Hematopoietic multipotent progenitor cell treated with erythropoietin and hydrocortisone succinate and interleukin-3 and kit ligand, for 15 days (in vitro differentiated cells): ENCODE data around the gene RNF215.

Experiments
- DNase-seq: peaks from one replicate; pipeline ENCODE4 v3.0.0-alpha.2; 2015; ENCODE audit warnings: low spot score

RNF215 gene

DNA sequence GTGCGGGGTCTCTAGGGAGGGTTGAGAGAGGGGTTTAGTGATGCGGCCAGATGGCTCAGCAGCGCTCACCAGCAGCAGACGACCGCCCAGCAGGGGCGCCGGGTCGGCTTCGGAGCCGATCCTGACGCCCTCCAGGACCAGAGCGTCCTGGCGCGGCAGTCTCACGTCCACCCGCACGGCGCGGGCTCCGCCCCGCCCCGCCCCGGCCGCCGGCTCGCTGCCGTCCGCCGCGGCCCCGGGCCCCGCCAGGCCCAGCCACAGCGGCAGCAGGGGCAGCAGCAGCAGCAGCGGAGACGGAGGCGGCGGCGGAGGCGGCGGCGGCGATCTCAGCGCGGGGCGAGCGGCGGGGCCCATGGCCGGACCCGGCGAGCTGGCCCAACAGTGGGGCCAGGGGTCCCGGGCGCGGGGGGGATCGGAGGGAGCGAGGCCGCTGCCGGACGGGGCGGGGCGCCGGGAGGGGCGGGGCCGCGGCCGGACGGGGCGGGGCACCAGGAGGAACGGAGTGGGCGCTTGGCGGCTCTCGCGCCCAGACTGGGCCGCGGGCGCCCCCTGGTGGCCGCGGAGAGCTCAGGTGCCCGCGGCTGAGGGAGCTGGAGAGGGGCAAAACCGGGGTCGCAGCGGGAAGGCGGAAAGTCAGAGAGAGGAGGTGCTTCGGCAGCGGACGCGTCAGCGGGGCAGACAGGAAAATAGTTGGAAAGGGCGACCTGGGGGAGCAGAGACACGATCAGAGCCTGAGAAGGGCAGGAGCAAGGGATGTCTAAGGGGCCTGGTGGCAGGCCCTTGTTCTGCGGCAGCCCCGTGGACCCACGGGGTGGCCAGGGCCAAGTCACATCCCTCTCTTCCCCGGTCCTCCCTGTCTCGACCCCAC is at the start of gene RNF215:
TSS of gene RNF215 (minus strand) at position 452 of the 868 bp plus-strand sequence. CDS start at position 354, 98 bp downstream.
- DNase-seq: peak; percentile 85

DNA sequence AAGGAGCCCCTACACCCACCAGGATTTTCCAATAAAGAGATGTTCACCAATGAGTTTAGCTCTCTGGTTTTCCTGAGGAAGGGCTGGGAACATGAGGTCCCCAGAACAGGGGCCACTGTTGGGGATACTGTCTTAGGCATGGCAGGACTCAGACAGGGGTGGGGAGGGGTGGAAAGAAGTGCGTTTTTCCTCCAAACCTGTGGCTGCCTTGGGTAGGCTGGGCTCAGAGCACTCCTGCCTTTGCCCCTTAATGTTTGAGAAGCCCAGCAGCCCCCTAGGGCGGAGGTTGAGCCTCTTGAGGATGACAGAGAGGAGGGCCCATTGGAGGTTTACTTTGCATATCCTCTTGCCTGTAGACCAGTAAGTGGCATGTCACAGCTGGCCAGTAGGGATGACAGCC is 49.0 kb upstream of the RNF215 start:
- no peak for DNase-seq

DNA sequence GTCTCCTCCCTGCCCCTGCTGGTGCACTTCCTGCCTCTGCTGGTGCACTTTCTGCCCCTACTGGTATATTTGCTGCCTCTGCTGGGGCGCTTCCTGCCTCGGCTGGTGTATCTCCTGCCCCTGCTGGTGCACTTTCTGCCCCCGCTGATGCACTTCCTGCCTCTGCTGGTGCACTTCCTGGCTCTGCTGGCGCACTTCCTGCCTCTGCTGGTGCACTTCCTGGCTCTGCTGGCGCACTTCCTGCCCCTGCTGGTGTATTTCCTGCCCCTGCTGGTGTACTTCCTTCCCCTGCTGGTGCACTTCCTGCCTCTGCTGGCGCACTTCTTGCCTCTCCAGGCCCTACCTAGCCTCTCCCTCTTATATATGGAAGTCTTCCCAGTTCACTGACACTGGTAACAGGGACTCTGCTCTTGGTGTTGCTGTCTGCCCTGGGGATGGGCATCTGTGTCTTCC is 48.5 kb upstream of the RNF215 start:
- no peak for DNase-seq

DNA sequence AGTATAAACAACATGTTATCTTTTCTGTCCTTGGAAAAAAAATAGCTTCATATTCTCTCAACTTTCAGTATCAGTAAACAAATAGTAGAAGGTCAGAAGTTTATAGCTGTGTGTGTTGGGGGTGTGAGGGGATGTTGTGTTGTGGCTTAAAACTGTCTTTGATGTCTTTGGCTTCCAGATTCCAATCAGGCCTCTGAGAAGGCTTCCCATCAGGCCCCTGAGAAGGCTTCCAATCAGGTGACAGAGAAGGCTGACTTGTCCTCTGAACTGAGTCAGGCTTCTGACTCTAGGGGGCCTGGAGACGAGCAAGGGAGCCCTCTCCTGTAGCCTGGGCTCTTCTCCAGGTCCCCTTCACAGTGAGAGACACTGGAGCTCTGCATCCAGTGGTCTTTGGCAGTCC is 47.6 kb upstream of the RNF215 start:
- DNase-seq: no peak

DNA sequence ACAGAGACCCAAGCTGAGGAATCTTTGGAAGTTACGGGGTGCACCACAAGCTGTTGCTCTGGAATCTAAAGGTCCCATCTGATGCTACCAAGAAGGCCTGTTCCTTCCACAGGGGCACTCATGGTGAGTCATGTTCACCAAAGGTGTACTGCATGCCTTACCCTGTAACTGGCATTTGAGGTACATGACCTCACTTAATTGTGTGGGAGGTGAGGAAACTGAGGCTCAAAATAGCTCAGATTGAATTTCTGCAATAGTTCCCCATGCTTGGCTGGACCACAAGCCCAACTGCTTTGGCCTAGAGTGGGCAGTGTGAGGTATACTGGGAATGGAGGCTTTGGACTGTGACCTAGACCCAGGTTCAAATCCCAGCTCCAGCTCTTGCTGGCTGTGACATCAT is 46.6 kb upstream of the RNF215 start:
- DNase-seq: no peak

DNA sequence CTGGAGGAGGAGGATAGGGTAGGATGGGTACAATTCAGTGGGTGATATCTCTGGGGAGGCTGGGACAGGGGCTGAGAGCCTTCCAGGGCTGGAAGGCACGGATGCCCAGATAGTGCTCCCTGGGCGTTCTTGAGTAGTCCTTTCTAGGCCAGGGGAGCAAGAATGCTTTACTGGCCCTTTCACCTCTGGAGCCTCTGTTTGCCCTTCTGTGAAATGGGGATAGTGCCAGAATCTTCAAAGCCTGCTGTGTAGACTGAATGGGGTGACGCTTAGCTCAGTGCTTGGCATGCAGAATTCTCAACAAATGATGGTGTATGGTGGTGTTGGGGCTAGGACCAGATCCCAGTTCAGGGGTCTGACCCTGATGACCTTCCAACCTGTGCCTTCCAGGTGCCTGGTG is 46.0 kb upstream of the RNF215 start:
- DNase-seq: no peak

DNA sequence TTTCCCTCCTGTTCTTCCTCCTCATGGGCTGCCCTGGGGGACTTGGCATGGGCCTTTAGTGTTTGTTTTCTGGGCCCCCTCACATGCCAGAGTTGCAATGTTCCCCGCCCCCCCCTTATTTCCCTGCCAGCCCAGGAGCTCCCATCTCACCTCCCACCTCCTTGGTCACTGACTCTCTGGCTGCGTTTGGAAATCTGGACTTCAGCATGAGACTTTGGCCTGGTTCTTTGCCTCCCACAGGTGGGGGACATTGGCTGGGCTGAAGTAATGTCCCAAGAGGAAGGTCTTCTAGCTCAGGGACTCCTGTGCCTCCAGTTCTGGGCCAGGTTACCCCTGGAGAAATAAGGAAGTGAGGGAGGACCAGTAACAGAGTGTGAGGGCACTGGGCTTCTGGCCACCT is 45.3 kb upstream of the RNF215 start:
- DNase-seq: no peak

DNA sequence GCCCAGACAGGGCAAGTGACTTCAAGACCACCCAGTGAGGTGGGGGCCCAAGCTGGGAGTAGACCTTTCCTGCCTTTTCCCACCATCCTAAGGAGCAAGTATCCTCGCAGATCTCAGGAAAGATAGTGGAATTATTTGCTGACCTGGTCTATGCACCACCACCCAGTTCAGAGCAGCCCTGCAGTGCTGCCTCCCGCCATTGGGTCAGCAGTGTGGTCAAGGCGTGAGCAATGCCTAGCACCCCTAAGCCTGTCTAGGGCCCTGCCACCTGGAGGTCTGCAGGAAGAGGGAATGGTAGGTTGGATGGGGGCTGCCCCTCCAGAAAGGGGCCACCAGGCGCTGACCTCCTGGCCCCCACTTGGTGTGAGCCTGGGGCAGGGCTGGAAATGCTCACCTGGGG is 44.9 kb upstream of the RNF215 start:
- no peak for DNase-seq

DNA sequence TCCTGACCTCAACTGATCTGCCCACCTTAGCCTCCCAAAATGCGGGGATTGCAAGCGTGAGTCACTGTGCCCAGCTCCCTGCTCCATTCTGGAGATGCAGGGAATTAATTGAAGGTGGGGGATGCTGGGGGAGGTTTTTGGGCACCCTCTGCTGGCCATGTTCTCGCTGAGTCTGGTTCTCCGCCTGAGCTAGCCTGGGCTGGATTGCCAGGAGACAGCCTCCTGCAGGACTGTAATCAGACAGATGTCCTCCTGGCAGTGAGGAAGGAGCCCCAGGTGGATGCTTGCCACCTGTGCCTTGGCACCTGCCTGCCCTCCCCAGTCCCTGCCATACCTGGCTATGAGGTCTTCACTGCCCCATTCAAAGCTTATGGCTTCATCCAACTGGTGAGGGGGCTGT is 43.7 kb upstream of the RNF215 start:
- no peak for DNase-seq

DNA sequence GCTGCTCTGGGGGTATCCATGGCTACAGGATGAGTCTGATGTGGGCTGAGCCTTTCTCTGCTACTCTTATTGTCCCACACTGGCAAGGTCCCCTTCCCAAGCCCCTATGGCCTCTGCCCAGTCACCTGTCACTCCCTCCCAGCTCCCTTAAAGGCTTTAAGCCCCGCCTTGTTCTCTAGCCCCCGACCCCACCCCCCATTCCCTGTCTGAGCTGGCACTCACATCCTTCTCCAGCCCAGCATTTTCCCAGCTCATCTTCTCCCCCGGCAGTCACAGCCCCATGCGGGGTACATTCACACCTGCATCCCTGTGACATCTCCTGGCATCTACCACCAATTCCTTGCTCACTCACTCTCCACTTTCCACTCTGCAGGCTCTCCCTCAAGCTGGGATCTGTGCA is 42.7 kb upstream of the RNF215 start:
- no peak for DNase-seq

DNA sequence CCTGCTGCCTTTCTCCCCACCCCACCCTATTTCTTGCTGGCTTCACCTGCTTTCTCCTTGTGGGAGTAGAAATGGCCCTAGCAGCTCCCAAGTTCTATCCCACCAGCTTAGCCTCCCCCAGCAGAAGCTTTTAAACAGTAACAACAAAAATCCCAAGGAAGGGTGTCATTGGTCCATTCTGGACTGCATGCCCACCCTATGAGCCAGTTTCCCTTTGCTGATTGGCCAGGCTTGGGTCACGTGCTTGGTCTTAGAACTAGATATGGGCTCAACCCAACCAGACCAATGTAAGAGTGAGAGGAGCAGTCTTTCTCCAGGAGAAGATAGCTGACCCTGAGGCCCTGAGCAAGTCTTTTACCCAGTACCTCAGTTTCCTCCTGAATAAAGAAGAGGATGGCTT is 40.7 kb upstream of the RNF215 start:
- no peak for DNase-seq

DNA sequence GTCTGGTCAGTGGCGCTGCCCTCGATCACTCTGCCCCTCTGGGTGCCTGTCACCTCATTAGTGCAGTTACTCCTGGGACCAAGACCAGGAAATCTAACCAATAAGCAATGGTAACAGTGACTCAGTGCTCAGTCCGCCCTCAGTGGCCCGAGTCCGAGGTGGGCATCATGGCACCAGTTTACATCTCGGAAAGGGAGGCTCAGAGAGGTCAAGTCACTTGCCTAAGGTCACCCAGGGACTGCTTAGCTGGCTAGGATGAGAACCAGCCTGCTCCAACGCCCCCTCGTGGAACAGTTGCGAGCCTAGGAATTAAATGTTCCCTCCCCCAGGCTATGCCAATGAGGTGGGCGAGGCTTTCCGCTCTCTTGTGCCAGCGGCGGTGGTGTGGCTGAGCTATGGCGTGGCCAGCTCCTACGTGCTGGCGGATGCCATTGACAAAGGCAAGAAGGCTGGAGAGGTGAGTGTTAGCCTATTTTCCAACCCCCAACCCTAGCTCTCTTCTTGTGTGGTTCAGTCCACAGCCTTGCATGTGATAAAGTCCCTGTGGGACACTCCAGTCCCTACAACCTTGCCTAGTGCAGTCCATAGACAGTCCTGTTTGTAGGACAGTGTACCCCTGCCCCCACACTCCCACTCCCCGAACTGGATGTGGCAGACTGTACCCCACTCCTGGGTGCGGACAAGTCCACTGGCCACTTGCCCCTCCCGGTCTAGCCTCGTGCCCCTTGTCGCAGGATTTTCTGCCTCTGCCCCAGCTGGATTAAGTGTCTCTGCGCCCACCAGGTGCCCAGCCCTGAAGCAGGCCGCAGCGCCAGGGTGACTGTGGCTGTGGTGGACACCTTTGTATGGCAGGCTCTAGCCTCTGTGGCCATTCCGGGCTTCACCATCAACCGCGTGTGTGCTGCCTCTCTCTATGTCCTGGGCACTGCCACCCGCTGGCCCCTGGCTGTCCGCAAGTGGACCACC is 39.5 kb upstream of the RNF215 start:
- peak; percentile 92 for DNase-seq

DNA sequence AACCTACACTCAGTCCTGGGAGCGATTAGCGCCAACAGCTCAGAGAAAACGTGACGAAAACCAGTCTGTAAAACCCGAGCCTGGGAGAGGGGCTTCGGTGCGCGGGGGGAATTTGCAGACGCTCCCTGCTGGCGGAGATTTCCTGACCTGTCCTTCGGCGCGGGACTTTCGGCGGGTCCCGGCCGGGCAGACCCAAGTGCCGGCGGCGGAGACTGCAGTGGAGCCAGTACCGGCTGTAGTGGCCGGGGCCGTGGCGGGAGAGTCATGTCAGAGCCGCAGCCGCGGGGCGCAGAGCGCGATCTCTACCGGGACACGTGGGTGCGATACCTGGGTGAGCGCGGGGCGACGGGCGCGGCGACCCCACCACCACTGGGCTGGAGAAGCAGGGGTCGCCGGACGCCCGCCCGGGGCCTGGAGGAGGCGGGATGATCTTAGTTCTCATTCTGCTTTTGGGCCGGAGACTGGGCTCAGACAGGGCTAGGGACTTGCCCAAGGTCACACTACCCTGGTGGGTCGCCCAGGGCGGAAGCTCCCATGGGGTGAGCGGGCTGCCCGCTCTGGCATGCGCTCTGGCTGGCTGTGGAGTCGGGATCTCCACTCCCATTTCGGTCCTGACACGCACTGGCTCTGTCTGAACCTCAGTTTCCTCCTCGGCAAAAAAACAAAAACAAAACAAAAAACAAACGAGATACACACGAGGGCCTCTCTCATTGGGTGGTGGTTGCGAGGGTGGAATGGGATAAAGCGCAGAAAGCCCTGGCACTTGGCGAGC is 38.6 kb upstream of the RNF215 start, which contains the start of gene MTFP1:
TSS of gene MTFP1 (plus strand) at position 153 of the 772 bp plus-strand sequence. CDS start at position 265, 112 bp downstream.
- DNase-seq: peak; percentile 25

DNA sequence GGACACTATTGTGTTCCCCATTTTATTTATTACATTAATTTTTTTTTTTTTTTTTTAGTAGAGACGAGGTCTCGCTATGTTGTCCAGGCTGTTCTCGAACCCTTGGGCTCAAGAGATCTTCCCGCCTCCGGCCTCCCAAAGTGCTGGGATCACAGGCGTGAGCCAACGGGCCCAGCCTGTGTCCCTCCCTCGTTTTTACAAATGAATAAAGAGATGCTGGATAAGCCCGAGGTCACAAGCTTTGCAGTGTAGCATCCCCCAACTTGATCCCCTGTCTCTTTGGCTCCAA is 38.1 kb upstream of the RNF215 start:
- DNase-seq: no peak

DNA sequence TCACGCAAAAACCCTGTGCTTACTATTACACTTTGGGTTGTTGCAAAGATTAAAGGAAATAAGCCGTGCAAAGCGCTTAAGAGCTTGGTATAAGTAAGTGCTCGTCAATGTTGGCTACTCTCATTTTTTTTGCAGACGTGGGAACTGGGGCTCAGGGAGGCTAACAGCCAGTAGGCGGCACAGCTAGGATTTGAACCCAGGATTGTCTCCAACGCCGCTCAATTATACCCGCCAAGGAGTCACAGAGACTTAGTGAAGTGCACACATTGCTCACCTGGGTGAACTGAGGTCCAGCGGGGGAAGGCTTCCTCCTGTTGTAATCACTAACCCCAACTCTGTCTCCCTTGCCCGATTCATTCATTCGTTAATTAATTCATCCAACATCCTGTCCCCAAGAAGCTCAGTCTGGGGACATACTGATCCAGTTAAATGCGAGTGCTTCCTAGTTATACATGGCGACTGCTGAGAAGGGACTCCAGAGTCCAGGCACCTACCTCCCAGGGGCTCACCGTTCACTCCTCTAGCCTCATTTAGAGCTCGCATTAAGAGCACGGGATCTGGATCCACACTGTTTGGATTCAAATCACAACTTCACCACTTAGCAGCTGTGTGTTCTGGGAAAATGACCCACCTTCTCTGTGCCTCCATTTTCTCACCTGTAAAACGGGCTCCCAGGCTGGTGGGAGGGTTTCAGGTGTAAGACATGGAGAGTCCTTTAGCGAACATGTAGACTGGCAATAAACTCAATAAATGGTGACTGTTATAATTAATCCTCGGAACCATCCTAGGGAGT is 37.5 kb upstream of the RNF215 start:
- DNase-seq: peak; percentile 46

DNA sequence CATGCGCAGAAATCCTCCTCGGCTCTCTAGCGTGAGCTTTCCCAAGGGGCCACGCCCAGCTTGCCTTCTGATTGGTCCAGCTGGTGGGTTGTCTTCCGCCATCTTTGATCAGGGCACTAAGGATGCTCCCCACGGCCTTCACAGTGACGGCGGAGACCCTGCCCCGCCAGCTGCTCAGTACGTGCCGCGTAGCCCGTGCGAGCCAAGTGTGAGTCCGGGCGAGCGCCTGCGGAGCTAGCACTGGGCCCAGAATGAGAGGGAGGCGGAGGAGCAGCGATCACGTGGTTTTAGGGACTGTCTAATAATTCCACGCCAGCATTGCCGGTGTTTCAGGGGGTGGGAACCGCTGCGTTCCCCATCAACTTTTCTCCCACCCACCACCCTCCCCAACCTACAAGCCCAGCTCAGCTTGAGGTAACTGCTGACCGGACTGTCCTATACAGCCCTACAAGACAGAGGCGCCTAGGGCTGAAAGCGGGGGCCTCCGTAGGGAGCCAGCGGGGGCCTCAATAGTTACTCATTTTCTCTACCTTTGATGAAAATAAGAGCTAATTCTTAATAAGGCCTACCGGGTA is 36.8 kb upstream of the RNF215 start:
- DNase-seq: peak; percentile 99

DNA sequence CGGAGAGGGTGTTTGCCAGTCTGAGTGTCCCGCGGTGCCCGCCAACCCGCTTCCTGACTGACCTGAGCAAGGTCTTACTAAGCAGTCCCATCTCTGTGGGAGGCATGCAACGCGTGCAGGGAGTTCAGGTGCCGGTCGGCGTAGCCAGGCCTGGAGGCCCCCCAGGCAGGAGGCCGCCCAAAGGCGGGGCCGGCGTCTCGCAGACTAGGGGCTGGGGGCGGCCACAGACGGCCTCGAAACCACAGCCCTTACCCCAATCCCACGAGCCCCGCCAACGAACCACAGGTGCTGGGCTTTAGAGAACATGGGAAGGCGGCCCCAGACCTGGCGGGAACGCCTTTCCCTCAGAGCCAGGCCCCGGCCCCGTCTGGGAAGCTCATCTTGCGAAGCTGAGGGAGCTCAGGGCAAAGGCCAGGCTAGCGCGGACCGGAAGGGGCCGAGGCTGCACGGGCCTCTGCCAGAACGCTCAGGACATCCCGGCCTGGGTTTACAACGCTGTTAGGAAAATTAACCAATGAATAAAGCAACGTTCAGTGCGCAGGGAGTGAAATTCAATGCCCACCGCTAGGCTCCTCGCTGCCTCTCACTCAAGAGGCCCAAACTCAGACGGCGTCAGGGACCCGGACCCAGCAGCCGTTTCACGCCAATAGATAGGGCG is 36.2 kb upstream of the RNF215 start:
- peak; percentile 37 for DNase-seq

DNA sequence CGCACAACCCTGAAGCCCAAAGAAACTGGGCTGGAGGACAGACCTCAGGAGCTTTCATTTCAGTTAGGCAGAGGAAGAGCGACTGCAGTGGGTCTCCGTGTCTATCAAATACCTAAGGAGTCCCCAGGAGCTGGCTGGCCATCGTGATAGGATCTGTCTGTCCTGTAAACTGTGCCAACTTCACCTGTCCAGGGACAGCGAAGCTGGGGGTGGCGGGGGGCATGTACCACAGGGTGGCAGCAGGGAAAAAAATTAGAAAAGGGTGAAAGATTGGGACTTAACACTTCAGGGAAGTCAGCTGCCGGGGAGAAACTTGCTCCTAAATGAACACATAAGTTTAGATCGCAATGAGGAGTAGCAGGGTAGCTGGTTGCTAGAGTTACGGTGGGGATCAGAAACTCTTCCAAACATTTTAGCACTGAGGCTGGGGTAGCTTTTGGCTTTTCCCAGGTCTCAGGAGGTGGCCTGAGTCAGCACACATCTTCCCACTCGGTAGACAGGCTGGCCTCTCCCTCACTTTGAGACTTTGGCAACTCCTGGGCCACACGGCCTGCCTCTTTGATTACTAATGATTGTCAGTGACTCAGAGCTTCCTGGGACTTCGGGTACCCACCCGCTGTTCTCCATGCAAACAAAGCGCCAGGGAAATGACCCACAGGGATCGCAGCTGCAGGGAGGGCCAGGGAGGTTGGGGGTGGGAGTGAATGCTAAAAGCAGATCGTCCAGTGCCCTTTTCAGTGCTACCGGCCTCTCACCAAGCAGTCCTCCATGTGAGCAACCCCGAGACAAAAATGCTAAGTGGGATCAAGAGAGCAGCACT is 35.5 kb upstream of the RNF215 start:
- peak; percentile 75 for DNase-seq

DNA sequence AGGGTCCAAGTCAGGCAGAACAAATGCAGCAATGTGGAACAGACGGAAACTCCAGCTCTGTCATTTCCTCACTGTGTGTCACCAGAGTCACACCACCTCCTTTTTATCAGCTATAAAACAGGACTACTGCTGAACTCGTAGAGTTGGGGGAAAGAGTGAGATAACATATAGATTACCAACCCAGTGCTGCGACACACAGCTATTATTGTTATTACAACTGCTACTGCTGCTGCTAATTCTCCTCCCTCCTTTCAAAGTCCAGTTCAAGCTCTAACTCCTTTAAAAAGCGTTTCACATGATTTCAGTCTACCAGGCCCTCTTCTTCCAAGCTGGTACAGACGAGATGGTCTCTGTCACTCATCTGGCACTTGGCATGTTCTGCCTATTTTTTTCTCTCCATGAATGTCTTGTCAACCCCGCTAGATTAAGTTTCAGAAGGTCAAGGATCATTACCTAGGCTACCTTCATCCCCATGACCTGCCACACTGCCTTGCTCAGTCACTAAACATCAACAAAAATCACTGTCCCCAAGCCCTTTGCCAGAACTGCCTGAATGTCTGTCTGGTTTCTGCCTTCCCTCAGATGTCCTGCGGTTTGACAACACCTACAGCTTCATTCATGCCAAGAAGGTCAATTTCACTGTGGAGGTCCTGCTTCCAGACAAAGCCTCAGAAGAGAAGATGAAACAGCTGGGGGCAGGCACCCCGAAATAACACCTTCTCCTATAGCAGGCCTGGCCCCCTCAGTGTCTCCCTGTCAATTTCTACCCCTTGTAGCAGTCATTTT is 34.7 kb upstream of the RNF215 start:
- peak; percentile 82 for DNase-seq
